DMS79 treated with DMSO at 0.1 percent for 48 hours (cell line): Measurements from ENCODE around the gene RPRD2.
A peak's percentile ranks its signal among the peaks of the same experiment; 100 is the strongest.

Source experiments
- DNase-seq: peaks from one replicate; lab custom pipeline; 2025; lab: John Stamatoyannopoulos, UW

The RPRD2 gene

GRCh38 chr1:150514913-150515327 lies 151.0 kb downstream of the RPRD2 start:
- DNase-seq = no peak

DNA sequence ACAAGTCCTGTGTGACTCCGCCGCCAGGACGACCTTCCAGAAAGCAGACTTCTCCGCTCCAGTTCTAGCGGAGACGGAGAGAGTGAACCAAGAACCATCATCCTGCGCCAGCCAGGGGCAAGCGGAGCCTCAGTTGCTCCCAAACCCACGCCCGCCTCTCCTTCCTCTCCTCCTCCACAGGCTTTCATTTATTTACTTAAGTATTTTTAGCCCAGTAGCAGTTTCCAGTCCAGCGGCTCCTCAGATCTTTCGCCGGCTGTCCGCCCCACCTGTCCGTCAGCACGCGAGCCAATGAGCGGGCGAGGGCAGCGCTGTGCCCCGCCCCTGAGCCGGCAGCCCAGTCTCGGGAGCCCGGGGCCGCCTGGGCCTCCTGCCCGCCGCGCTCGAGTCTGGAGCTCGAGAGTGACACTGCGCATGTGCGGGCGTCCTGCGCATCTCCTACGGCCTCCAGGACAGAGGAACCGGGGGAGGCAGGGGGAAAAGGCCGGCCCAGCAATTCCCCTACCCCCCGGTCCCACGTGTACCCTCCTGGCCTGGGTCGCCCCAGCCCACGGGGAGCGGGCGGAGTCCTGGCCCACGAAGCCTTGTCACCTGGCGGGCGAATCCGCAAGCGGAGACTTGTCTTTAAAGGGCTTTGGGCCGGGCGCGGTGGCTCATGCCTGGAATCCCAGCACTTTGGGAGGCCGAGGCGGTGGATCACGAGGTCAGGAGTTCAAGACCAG lies 151.5 kb downstream of the RPRD2 start, which contains the start of gene FALEC:
Gene FALEC, plus strand, starts transcription at position 425 of the 722 bp plus-strand sequence.
- peak; percentile 89 for DNase-seq

DNA sequence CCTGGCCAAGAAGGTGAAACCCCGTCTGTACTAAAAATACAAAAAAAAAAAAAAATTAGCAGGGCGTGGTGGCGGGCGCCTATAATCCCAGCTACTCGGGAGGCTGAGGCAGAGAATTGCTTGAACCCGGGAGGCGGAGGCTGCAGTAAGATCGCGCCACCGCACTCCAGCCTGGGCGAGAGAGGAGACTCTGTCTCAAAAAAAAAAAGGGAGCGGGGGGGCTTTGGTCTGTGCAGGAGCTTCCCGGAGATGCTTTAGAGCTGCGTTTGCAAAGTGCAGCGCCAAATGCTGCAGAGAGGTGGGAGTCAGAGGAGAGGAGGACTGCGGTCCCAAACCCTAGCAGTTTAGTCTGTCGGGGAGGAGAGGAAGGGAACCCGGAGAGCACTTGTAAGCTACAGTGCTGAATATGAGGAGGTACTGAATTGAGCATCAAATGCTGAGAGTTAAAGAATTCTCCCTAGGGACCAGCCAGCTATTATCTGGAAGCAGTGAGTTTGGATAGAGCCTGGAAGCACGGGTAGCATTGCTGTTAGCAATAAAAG lies 152.2 kb downstream of the RPRD2 start:
- DNase-seq = peak; percentile 32

GRCh38 chr1:150516616-150517015 lies 152.7 kb downstream of the RPRD2 start:
- DNase-seq = peak; percentile 32

GRCh38 chr1:150521196-150521968 lies 157.4 kb downstream of the RPRD2 start:
- no peak for DNase-seq

GRCh38 chr1:150525348-150525747 lies 161.4 kb downstream of the RPRD2 start:
- no peak for DNase-seq
